ENCODE measurements around the gene USP17L12.
"Not testable (repeated sequence)": the region's sequence is repeated elsewhere in the genome, so short reads cannot be mapped to it uniquely, and the experiment has no call there.

Gene USP17L12

GRCh38 chr4:9219852-9220251, at the start of gene USP17L12:
Gene USP17L12 (plus strand): TSS chr4:9220152. CDS start chr4:9220152, 0 bp downstream.
- DNase-seq (ENCODE audit: low read depth) = not testable (repeated sequence)

GRCh38 chr4:9210357-9210756, 9.6 kb upstream of the USP17L12 start, which contains the start of gene USP17L10:
Gene USP17L10 (plus strand): TSS chr4:9210657. CDS start chr4:9210657, 0 bp downstream.
- not testable (repeated sequence) for DNase-seq (ENCODE audit: low read depth)

GRCh38 chr4:9214701-9215100, 5.3 kb upstream of the USP17L12 start:
- DNase-seq (ENCODE audit: low read depth) = not testable (repeated sequence)

- not testable (repeated sequence) for DNase-seq (ENCODE audit: low read depth)
These were observed 4.8 kb upstream of the USP17L12 start, which contains the start of gene USP17L11 for GRCh38 chr4:9215105-9215504. Gene USP17L11 (plus strand): TSS chr4:9215405. CDS start chr4:9215405, 0 bp downstream.

- DNase-seq (ENCODE audit: low read depth) = not testable (repeated sequence)
These were observed 4.6 kb downstream of the USP17L12 start, which contains the start of gene USP17L13 for GRCh38 chr4:9224596-9224995. Gene USP17L13 (plus strand): TSS chr4:9224896. CDS start chr4:9224896, 0 bp downstream.

GRCh38 chr4:9230249-9230648, 10.3 kb downstream of the USP17L12 start:
- DNase-seq (ENCODE audit: low read depth) = not testable (repeated sequence)

GRCh38 chr4:9234085-9234484, 14.1 kb downstream of the USP17L12 start, which contains the start of gene USP17L15:
Gene USP17L15 (plus strand): TSS chr4:9234385. CDS start chr4:9234385, 0 bp downstream.
- not testable (repeated sequence) for DNase-seq (ENCODE audit: low read depth)

- not testable (repeated sequence) for DNase-seq (ENCODE audit: low read depth)
These were observed 18.5 kb downstream of the USP17L12 start for GRCh38 chr4:9238461-9238860.

- DNase-seq (ENCODE audit: low read depth) = not testable (repeated sequence)
These were observed 23.6 kb downstream of the USP17L12 start, which contains the start of gene USP17L17 for GRCh38 chr4:9243579-9243978. Gene USP17L17 (plus strand): TSS chr4:9243879. CDS start chr4:9243879, 0 bp downstream.

- DNase-seq (ENCODE audit: low read depth) = not testable (repeated sequence)
These were observed 28.2 kb downstream of the USP17L12 start, which contains the start of gene USP17L18 for GRCh38 chr4:9247953-9248680. Gene USP17L18 (plus strand): TSS chr4:9248630. CDS start chr4:9248630, 0 bp downstream.

- DNase-seq (ENCODE audit: low read depth) = not testable (repeated sequence)
These were observed 33.1 kb downstream of the USP17L12 start, which contains the start of gene USP17L19 for GRCh38 chr4:9253078-9253477. Gene USP17L19 (plus strand): TSS chr4:9253378. CDS start chr4:9253378, 0 bp downstream.

GRCh38 chr4:9257824-9258223, 37.9 kb downstream of the USP17L12 start, which contains the start of gene USP17L20:
Gene USP17L20 (plus strand): TSS chr4:9258124. CDS start chr4:9258124, 0 bp downstream.
- DNase-seq (ENCODE audit: low read depth) = not testable (repeated sequence)

- not testable (repeated sequence) for DNase-seq (ENCODE audit: low read depth)
These were observed 42.6 kb downstream of the USP17L12 start, which contains the start of gene USP17L21 for GRCh38 chr4:9262572-9262971. Gene USP17L21 (plus strand): TSS chr4:9262872. CDS start chr4:9262872, 0 bp downstream.

- not testable (repeated sequence) for DNase-seq (ENCODE audit: low read depth)
These were observed 47.4 kb downstream of the USP17L12 start, which contains the start of gene USP17L22 for GRCh38 chr4:9267319-9267718. Gene USP17L22 (plus strand): TSS chr4:9267619. CDS start chr4:9267619, 0 bp downstream.

All from GM04504 (cell line).